ENCODE results near the gene BMPR1A. TPM values are rescaled to one million over a fixed set of nuclear protein-coding genes. Genes with fewer than 3 reads are reported as not detected.

The BMPR1A gene
- total and polyA plus RNA-seq, 10 of the 15 experiments (the other 5 are each of a cell fraction or from before 2014, with no cell fraction given): 2.3 to 22.7 (median 13.1) TPM

- no peak for TF ChIP-seq E2F8 (IDR thresholded peaks at IDR 0.05; ENCODE audit: low read depth, partially characterized antibody)
- no peak for TF ChIP-seq SRF (IDR thresholded peaks at IDR 0.05; ENCODE audit: low read depth in 2 of 2, low read length in 2 of 2)
- no peak for TF ChIP-seq TARDBP (IDR thresholded peaks at IDR 0.05; ENCODE audit: borderline replicate concordance)
- no peak for TF ChIP-seq CUX1 (IDR thresholded peaks at IDR 0.05; ENCODE audit: insufficient replicate concordance, low read depth, low read length)
- no peak for TF ChIP-seq CBX3 (IDR thresholded peaks at IDR 0.05; ENCODE audit: borderline replicate concordance, low read depth)
- TF ChIP-seq RAD21 (IDR thresholded peaks at IDR 0.05; ENCODE audit: insufficient read depth, low read depth, low read length): no peak
- TF ChIP-seq ATF7 (IDR thresholded peaks at IDR 0.05; ENCODE audit: low read depth): no peak
- TF ChIP-seq, protein P1, sequence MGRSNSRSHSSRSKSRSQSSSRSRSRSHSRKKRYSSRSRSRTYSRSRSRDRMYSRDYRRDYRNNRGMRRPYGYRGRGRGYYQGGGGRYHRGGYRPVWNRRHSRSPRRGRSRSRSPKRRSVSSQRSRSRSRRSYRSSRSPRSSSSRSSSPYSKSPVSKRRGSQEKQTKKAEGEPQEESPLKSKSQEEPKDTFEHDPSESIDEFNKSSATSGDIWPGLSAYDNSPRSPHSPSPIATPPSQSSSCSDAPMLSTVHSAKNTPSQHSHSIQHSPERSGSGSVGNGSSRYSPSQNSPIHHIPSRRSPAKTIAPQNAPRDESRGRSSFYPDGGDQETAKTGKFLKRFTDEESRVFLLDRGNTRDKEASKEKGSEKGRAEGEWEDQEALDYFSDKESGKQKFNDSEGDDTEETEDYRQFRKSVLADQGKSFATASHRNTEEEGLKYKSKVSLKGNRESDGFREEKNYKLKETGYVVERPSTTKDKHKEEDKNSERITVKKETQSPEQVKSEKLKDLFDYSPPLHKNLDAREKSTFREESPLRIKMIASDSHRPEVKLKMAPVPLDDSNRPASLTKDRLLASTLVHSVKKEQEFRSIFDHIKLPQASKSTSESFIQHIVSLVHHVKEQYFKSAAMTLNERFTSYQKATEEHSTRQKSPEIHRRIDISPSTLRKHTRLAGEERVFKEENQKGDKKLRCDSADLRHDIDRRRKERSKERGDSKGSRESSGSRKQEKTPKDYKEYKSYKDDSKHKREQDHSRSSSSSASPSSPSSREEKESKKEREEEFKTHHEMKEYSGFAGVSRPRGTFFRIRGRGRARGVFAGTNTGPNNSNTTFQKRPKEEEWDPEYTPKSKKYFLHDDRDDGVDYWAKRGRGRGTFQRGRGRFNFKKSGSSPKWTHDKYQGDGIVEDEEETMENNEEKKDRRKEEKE (IDR thresholded peaks at IDR 0.05): no peak
- no peak for TF ChIP-seq ELK1 (IDR thresholded peaks at IDR 0.05; ENCODE audit: low read depth, low read length)
- no peak for TF ChIP-seq SMAD5 (IDR thresholded peaks at IDR 0.05; ENCODE audit: low read depth)
These were observed 106.0 kb downstream of the BMPR1A start (continued) for GRCh38 chr10:86862373-86862772.

Data from GM12878 (cell line).